Stimulated activated CD4-positive, alpha-beta T cell treated with anti-CD3 and anti-CD28 coated beads, Interleukin-1b, Interleukin-23, amount 100 ng/mL, for 24 hours (primary cell): ENCODE results near the gene GOLGA8A.
A peak's percentile ranks its signal among the peaks of the same experiment; 100 is the strongest.
"Not testable (repeated sequence)": the region's sequence is repeated elsewhere in the genome, so short reads cannot be mapped to it uniquely, and the experiment has no call there.

ENCODE experiments used
- DNase-seq, 4 experiments: peaks; one replicate each; pipeline ENCODE4 v3.0.0-alpha.2; 2020; ENCODE audit warnings: low read depth in 4 of 4, low spot score in 1 of 4

The GOLGA8A gene, protein sequence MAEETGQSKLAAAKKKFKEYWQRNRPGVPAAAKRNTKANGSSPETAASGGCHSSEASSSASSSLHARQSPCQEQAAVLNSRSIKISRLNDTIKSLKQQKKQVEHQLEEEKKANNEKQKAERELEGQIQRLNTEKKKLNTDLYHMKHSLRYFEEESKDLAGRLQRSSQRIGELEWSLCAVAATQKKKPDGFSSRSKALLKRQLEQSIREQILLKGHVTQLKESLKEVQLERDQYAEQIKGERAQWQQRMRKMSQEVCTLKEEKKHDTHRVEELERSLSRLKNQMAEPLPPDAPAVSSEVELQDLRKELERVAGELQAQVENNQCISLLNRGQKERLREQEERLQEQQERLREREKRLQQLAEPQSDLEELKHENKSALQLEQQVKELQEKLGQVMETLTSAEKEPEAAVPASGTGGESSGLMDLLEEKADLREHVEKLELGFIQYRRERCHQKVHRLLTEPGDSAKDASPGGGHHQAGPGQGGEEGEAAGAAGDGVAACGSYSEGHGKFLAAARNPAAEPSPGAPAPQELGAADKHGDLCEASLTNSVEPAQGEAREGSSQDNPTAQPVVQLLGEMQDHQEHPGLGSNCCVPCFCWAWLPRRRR

DNA sequence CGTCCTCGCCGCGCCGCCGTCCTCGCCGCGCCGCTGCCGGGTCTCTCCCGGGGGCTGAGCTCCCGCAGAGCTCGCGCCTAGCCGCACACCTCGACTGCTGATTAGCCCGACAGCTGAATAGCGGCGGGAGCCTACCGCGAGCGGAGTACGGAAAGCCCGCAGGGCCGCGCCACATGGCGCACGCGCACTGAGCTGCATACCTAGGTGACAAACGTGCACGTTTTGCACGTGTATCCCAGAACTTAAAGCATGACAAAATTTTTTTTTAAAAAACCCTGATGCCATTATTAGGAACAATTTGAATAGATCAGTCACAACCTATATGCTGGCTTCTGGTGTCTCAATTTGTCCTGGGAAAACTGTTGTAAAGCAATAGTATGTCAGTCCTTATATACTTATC, at the start of gene GOLGA8A:
TSS of gene GOLGA8A (minus strand) at position 122 of the 400 bp plus-strand sequence. CDS start 48,117 bp downstream, outside the sequence.
- DNase-seq: peak; percentile 64 to 81 (median 74)

DNA sequence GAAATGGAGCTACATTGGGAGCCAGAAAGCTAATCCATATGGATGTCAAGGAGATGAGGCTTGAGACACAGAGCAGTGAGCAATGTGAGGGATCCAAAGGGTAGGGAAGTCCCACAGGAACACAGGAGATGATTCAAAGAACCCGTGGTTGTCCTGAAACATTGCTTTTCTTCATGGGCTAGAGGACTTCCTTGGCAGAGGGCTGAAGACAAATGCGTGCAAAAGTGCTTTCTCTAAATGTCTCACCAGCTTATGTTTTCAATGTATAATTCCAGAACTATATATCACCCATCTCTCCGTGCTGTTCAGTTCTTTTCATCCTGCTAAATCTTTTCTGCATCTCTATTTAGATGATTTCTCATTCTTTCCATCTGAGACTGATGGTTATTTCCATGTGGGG, 46.0 kb upstream of the GOLGA8A start:
- no peak for DNase-seq

DNA sequence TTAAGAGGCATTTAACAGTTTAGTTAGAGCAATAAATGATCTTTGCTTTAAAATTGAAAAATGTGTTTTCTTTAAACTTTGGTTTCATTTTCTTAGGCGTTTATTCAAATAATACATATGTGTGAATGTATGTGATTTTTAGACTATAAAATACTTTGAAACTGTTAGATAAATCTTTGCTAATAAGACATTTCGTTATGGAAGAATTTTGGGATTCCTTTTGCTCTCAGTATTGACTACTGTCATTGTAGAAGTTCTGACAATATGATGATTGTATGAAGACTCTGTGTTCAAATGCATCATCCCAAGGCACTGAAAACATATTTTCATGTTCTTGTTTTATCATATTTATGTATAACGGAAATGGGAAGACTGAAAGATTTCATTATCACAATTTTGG, 43.8 kb upstream of the GOLGA8A start:
- no peak for DNase-seq

DNA sequence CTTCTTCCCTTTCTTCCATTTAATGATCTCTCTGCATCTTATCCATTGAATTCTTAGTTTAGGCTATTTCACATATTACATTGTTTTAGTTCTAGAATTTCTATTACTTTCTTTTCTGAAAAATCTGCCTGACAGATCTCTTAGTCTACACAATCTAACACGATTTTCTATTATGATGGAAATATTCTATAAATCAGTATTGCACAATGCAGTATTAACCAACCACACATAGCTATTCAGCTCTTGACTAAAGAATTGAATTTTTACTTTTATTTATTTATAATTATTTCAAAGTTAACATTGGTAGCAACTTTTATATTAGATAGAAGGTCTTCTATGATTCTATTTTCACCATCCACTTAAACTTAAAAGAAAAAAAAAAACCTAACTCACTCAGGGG, 36.2 kb upstream of the GOLGA8A start:
- no peak for DNase-seq

DNA sequence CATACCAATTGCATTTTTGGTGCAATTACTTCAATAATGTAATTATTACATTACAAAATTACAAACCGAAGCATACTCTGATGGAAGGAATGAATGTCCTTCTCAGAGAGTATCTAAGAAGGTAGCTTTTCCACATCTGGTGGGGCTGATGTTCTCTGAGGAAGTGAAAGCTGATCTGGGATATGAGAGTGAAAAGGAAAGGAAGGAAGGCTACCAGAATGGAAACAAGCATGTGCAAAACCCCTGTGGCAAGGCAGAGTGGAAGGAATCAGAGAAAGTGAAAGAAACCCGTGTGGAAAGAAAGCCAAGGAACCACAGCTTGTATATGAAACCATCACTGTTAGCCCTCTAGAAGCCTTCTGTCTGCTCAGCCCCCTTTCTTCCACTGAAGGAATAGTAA, 35.3 kb upstream of the GOLGA8A start:
- DNase-seq: no peak

DNA sequence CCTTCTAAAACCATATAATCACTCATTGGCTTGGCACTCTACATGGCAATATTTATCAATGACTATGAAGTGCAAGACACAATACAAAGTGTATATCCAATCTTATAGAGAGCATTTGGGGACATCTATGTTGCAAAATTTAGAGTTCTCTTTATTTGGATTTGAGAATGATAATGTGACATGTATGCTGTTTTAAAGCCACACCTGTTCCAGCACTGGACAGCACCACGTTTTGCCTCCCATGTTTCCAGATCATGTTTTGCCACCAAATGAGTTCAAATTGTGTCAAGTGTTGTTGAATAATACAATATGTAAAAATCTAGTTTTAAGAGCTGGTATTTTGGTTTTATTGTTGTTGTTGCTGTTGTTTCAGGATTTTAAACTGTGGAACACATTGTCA, 33.3 kb upstream of the GOLGA8A start:
- DNase-seq: no peak

DNA sequence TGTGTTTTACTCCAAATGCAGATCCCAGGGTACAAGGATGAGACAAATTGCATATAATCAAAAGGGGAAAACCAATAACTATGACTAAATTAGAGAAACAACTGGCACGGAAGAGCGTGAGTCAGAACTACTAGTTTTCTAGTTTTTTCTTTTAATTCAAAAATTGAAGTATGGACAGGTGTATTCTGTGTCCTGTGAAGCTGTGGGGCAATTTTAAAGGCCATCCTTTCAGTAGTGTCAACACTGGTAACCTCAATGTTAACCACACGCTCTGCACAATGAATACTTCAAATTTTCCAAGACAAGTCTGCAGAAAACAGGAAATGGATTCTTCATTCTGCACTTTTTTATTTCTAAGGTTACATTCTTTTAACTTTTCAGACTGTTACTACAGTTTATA, 32.5 kb upstream of the GOLGA8A start:
- DNase-seq: no peak

DNA sequence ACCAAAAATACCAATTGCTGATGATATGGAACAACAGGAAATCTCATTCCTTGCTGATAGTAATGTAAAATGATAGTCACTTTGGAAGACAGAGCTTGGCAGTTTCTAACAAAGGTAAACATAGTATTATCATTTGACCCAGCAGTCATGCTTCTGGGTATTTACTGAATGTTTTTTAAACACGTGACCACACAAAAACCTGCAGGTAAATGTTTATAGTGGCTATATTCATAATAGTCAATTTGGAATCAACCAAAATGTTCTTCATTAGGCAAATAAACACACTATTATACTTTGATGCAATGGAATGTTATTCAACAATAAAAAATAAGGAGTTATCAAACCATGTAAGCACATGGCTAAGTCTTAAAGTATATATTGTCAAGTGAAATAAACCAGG, 24.1 kb upstream of the GOLGA8A start:
- DNase-seq: no peak

DNA sequence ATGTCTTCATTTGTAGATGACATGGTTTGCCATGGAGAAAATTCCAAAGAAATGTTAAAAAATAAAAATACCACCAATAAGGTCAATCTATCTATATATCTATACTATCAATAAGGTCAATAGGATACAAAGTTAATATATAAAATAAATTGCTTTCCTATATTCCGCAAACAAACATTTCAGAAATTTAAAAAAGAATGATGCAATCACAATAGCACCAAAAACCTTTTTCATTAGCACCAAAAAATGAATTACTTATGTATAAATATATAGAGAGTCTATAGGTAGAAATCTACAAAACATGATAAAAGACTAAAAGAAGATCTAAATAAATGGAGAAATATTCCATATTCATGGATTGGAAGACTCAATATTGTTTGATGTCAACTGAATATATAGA, 22.8 kb upstream of the GOLGA8A start:
- no peak for DNase-seq

DNA sequence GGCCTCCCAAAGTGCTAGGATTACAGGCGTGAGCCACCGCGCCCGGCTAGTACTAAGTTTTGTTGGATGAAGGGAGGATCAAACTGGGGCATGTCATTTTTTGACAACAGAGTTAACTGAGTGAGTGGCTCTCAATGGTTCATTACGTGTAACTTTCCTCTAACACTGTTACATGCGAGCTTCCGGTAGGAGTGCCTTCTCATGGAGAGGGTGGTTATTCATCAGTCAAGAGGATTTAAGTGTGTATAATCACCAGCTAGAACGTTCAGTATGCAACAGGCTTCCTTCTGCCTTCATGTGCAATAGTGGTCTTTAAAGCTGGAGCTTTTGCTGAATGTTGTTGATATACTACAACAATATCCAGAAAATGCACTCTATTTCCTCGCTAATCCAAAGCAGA, 19.1 kb upstream of the GOLGA8A start:
- no peak for DNase-seq

DNA sequence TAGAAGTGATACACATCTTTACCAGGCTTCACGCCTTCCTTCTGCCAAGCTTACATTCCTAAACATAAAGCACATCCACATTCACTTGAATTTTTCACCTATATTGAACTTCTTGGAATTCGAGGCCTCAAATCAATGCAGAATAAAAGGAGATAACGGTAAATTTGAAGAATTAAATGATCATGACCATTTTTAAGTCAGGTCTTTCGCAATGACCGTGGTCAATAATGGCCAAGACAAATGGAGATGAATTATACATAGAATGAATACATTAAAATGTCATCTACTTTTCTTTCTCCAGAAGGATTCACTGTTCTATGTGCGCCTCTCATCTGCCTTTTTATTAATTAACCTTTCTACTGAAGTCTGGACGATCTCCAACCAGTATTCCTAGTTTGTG, 5.3 kb upstream of the GOLGA8A start:
- no peak for DNase-seq

DNA sequence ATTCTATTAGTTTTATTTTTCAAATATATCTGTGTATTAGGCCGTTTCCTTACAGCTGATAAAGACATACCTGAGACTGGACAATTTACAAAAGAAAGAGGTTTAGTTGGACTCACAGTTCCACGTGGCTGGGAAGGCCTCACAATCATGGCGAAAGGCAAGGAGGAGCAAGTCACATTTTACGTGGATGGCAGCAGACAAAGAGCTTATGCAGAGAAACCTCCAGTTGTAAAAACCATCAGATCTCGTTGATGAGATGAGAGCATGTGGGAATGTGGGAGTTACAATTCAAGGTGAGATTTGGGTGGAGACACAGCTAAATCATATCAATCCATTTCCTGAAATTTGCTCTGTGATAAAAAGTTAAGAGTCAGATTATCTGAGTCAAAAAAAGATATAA, 2.3 kb upstream of the GOLGA8A start:
- no peak for DNase-seq

DNA sequence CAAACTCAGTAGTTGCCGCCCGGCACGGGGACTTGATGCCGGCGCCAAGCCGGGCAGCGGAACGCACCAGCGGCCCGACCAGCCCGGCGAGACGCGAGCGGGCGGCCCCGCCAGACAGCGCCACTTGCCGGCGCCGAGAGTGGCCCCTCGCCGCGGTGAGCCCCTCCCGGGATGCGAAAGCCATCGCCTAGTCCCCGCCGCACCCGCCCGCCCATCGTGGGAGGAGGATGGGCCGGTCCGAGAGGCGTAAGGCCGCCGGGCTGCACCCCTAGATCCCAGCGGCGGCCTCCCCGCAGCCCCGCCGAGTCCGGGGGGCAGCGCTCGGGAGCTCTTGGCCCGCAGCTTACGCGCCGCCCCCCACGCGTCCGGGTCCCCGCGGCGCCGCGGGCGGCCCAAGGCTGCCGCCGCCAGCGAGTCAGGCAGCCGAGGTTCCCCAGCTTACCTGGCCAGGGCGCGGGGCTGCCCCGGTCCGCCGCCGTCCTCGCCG, 609 bp downstream of the GOLGA8A start:
- DNase-seq: peak in 2 of 4 experiments; percentile 20 to 47

DNA sequence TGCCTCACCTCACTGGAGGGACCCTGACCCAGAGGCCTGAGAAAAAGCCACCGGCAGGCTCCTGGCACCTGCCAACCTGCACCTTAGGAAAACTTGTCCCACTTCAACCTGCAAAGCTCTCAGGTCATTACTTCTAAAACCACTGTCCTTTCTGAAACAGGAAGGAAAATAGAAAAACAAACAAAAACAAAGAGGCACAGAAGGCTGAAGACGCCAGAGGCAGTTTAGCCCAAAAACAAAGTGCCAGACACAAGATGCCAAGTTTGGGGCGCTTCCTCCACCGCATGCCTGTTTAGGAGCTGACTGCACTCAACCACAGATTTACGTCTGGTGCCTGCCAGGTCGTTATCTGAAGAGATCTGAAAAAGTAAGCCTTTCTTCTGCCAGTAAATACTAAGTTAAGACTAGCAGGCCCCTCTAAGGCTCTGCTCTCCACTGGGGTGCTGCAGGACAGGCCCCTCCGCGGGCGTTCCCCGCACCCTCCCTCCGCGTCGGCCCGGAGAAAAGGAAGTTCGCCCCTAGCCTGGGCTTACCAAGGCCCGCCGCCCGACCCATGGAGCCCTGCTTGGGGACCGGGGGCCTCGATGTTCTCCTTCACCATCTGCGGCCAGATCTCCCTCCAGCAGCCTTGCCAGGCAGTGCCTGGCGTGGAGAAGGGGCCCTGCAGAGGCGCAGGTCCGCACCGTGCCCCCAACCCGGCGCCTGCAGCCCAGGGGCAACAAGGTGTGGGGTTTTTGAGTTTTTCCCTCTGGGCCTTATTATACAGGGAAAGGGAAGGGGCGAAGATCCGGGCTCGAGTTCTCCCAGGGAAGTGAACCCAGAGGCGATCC, 1.3 kb downstream of the GOLGA8A start:
- DNase-seq: peak in 1 of 4 experiments; percentile 10

DNA sequence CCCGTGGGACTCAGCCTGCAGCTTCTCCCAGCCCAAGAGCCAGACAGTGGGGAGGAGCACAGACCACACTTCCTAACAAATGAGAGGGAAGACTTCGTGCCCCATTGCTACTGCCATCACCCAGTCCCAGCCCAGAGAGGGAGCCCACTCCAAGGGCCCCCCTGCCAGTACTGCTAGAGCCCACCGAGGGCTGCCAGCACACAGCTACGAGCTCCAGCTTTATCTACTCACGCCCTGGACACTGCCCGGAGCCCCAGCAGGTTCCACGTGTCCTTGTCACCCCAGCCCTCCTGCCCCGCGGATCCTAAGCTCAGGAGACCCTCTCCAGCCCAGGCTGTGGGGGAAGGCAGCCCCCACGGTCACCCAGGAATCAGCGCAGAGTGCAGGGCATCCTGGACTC, 1.9 kb downstream of the GOLGA8A start:
- no peak for DNase-seq

DNA sequence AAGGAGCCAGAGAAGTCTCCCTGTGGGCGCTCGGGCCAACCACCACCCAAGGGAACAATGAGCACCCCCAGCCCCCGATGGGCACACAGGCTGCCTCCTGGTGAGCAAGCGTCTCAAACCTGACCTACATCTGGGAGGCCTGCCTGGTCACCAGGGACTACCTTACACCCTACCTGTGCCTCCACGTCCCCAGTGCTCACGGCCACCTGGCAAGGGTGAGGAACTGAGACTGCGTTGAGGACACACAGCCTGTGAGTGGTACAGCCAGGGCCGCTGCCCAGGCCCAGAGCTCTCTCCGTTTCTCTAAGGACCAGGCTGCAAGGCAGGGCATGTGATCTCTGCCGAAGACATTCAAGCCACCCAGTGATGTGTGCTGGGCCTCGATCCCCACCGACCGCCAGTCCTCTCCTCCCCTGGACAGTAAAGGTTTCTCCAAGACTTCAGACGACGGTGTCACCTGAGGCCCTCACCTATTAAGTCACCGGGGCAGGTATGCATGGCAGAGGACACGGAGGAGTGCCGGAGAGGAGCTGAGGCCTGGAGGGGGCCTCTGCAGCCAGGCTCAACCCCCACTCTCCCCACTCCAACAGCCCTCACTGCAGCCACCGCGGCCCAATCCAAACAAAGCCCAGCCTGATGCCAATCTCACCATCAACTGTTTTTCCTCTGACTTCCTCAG, 2.8 kb downstream of the GOLGA8A start:
- no peak for DNase-seq

DNA sequence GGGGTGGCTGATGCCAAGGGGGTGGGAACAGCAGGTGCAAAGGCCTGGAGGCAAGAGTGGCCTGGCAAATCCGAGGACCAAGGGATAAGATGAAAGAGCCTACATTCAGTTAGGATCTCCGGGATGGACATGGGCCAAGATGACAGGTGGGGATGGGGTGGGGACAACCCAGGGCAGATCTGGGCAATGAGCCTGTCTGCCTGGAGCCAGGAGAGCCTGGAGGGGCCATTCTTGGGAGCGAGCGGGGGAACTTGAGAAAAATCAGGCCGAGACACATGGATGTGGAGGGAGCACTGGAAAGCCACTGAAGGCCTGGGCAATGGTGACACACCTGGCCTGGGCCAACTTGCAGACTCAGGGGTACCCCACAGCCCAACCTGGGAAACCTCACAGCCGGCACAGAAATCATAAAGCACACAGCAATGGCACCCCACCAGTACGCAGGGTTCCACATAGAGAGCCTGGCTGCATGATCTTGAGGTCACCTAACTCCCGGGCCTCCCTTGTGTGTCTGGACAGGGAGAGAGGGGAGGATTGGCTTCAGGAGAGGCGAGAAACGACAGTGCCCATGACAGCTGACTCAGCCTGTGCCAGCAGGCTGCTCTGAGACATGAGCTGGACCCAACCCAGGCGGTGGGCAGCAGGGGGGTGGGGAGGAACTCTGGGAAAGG, 3.5 kb downstream of the GOLGA8A start:
- not testable (repeated sequence) for DNase-seq

DNA sequence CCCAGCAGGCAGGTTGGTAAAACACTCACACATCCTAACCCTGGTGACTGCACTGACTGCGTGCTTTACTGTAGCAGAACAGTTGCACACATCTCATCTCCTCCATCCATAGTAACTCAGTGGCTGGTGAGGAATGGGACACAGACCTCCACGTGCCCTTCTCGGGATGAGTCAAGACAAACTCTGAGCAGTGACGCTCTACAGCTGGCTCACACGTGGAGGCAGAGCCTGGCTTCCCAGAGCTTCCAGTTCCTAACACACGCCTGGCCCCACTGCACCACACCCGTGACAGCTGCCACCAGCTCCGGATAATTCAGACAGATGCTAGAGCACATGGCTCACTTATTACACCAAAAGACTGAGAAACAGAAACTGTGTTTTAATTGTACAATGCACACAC, 7.0 kb downstream of the GOLGA8A start:
- DNase-seq: not testable (repeated sequence)

DNA sequence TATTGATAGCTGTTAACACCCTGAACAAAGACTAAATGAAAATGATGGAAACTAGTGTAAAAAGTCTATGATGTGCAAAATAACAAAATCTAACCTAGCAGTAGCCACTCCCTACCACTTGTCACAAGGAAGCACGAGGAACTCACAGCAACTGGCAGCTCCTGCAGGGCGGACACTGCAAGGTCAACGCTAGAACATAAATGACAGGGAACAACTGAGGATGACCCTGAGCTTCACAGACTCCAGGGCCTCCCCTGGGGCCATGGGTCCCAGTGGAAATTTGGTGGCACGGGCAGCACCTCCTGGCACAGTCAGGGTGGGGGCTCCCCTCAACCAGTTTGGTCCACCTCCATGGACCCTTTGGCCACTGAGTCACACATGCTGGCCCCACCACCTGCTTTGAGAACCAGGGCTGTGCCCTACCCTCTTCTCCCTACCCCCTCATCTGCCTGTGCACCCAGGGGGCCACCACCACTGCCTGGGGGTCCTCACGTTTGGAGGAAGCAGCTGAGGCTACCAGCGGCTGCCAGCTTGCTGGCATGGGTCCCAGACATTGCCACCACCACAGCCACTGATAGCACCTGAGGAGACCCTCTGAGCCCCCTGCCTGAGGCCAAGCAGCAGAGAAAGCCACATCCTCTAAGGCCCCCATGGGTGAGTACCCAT, 14.1 kb downstream of the GOLGA8A start:
- not testable (repeated sequence) for DNase-seq

DNA sequence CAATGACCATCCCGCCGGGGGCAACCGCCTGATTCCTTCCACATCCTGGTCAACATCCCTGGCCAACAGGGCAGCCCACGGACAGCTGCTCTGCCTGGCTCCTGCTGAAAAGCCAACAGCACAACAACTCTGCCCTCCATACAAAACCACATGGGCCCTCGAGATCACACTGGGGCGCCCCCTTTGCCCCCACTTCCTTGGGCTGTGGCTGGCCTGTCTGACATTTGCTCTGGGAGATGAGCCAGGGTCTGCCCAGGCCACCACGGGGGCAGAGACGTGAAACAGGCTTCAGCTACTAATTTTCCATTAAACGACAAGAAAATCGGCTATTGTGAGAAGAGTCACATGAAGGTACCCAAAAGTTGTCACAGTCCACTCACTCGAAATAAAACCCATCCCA, 16.7 kb downstream of the GOLGA8A start:
- DNase-seq: not testable (repeated sequence)
